ENCODE results near the gene KIAA1328. TPM values are rescaled to one million over a fixed set of nuclear protein-coding genes. Genes with fewer than 3 reads are reported as not detected.

The KIAA1328 gene
- total RNA-seq, 1 donor from 2014 or later = 9.5 TPM

- H3K4me1 Mint-ChIP-seq (ENCODE audit: low read depth, unreplicated experiment) = no peaks in the 10 kb centered on the region
- H3K4me3 Mint-ChIP-seq (ENCODE audit: unreplicated experiment) = no peak overlapping the region
- no peak overlapping the region for H3K27ac Mint-ChIP-seq (ENCODE audit: unreplicated experiment)
- H3K9me3 Mint-ChIP-seq (ENCODE audit: unreplicated experiment) = no peaks in the 10 kb centered on the region
- no peak for TF ChIP-seq CTCF (IDR thresholded peaks at IDR 0.05; ENCODE audit: partially characterized antibody, unreplicated experiment)
- DNase-seq = no peak
- H3K27me3 Mint-ChIP-seq (ENCODE audit: unreplicated experiment) = no peaks in the 10 kb centered on the region
- H3K36me3 Mint-ChIP-seq (ENCODE audit: unreplicated experiment) = no peaks in the 10 kb centered on the region
Measured at GRCh38 chr18:37122877-37123276, 293.9 kb downstream of the KIAA1328 start.

- no peak overlapping the region for H3K4me3 Mint-ChIP-seq (ENCODE audit: unreplicated experiment)
- no peaks in the 10 kb centered on the region for H3K9me3 Mint-ChIP-seq (ENCODE audit: unreplicated experiment)
- H3K27ac Mint-ChIP-seq (ENCODE audit: unreplicated experiment) = no peak overlapping the region
- no peak for TF ChIP-seq CTCF (IDR thresholded peaks at IDR 0.05; ENCODE audit: partially characterized antibody, unreplicated experiment)
- H3K27me3 Mint-ChIP-seq (ENCODE audit: unreplicated experiment) = no peaks in the 10 kb centered on the region
- no peaks in the 10 kb centered on the region for H3K36me3 Mint-ChIP-seq (ENCODE audit: unreplicated experiment)
- H3K4me1 Mint-ChIP-seq (ENCODE audit: low read depth, unreplicated experiment) = no peaks in the 10 kb centered on the region
- no peak for DNase-seq
Measured at GRCh38 chr18:37124516-37124915, 295.6 kb downstream of the KIAA1328 start.

GRCh38 chr18:37135177-37135576 lies 306.2 kb downstream of the KIAA1328 start:
- no peak for TF ChIP-seq CTCF (IDR thresholded peaks at IDR 0.05; ENCODE audit: partially characterized antibody, unreplicated experiment)
- Mint-ChIP-seq H3K4me1 (ENCODE audit: low read depth, unreplicated experiment) (no peaks in the 10 kb centered on the region), H3K27ac (ENCODE audit: unreplicated experiment) (no peak overlapping the region), H3K4me3 (ENCODE audit: unreplicated experiment) (no peak overlapping the region), H3K9me3 (ENCODE audit: unreplicated experiment) (no peaks in the 10 kb centered on the region), H3K36me3 (ENCODE audit: unreplicated experiment) (peaks cover 7% of the 10 kb centered on the region), H3K27me3 (ENCODE audit: unreplicated experiment) (no peaks in the 10 kb centered on the region)
- no peak for DNase-seq

- H3K27ac Mint-ChIP-seq (ENCODE audit: unreplicated experiment) = no peak overlapping the region
- no peaks in the 10 kb centered on the region for H3K9me3 Mint-ChIP-seq (ENCODE audit: unreplicated experiment)
- H3K36me3 Mint-ChIP-seq (ENCODE audit: unreplicated experiment) = peaks cover 7% of the 10 kb centered on the region
- no peak overlapping the region for H3K4me3 Mint-ChIP-seq (ENCODE audit: unreplicated experiment)
- no peaks in the 10 kb centered on the region for H3K27me3 Mint-ChIP-seq (ENCODE audit: unreplicated experiment)
- TF ChIP-seq CTCF (IDR thresholded peaks at IDR 0.05; ENCODE audit: partially characterized antibody, unreplicated experiment) = no peak
- no peak for DNase-seq
- no peaks in the 10 kb centered on the region for H3K4me1 Mint-ChIP-seq (ENCODE audit: low read depth, unreplicated experiment)
Measured at GRCh38 chr18:37138456-37138855, 309.5 kb downstream of the KIAA1328 start.

- DNase-seq = no peak
- Mint-ChIP-seq H3K27ac (ENCODE audit: unreplicated experiment) (no peak overlapping the region), H3K4me3 (ENCODE audit: unreplicated experiment) (no peak overlapping the region), H3K4me1 (ENCODE audit: low read depth, unreplicated experiment) (no peaks in the 10 kb centered on the region), H3K27me3 (ENCODE audit: unreplicated experiment) (no peaks in the 10 kb centered on the region), H3K9me3 (ENCODE audit: unreplicated experiment) (no peaks in the 10 kb centered on the region), H3K36me3 (ENCODE audit: unreplicated experiment) (peaks cover 7% of the 10 kb centered on the region)
- no peak for TF ChIP-seq CTCF (IDR thresholded peaks at IDR 0.05; ENCODE audit: partially characterized antibody, unreplicated experiment)
Measured at GRCh38 chr18:37139876-37140275, 310.9 kb downstream of the KIAA1328 start.
